ENCODE results near the gene ANXA1. TPM values are rescaled to one million over a fixed set of nuclear protein-coding genes. Genes with fewer than 3 reads are reported as not detected.

The ANXA1 gene
- total and polyA plus RNA-seq, 2 experiments from 2014 or later, result 4.9 to 5.8 TPM

DNA sequence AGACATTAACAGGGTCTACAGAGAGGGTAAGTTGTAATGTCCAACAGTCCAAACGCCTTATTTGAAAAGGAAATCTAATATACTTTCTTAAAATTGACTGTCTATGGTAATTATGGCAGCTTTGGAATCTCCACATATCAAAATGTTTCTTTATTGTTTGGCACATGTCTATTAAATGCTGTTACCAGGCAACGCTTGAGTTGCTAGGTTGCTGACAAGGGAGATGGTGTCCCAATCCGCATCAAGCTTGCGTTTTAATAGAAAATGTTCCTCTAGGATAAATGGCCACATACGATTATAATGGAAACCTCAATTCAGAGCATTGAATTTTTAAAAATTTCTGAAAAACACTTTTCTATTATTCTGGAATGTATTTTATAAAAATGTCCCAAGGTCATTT, 9.2 kb downstream of the ANXA1 start (continued):
- TF ChIP-seq, protein P1, sequence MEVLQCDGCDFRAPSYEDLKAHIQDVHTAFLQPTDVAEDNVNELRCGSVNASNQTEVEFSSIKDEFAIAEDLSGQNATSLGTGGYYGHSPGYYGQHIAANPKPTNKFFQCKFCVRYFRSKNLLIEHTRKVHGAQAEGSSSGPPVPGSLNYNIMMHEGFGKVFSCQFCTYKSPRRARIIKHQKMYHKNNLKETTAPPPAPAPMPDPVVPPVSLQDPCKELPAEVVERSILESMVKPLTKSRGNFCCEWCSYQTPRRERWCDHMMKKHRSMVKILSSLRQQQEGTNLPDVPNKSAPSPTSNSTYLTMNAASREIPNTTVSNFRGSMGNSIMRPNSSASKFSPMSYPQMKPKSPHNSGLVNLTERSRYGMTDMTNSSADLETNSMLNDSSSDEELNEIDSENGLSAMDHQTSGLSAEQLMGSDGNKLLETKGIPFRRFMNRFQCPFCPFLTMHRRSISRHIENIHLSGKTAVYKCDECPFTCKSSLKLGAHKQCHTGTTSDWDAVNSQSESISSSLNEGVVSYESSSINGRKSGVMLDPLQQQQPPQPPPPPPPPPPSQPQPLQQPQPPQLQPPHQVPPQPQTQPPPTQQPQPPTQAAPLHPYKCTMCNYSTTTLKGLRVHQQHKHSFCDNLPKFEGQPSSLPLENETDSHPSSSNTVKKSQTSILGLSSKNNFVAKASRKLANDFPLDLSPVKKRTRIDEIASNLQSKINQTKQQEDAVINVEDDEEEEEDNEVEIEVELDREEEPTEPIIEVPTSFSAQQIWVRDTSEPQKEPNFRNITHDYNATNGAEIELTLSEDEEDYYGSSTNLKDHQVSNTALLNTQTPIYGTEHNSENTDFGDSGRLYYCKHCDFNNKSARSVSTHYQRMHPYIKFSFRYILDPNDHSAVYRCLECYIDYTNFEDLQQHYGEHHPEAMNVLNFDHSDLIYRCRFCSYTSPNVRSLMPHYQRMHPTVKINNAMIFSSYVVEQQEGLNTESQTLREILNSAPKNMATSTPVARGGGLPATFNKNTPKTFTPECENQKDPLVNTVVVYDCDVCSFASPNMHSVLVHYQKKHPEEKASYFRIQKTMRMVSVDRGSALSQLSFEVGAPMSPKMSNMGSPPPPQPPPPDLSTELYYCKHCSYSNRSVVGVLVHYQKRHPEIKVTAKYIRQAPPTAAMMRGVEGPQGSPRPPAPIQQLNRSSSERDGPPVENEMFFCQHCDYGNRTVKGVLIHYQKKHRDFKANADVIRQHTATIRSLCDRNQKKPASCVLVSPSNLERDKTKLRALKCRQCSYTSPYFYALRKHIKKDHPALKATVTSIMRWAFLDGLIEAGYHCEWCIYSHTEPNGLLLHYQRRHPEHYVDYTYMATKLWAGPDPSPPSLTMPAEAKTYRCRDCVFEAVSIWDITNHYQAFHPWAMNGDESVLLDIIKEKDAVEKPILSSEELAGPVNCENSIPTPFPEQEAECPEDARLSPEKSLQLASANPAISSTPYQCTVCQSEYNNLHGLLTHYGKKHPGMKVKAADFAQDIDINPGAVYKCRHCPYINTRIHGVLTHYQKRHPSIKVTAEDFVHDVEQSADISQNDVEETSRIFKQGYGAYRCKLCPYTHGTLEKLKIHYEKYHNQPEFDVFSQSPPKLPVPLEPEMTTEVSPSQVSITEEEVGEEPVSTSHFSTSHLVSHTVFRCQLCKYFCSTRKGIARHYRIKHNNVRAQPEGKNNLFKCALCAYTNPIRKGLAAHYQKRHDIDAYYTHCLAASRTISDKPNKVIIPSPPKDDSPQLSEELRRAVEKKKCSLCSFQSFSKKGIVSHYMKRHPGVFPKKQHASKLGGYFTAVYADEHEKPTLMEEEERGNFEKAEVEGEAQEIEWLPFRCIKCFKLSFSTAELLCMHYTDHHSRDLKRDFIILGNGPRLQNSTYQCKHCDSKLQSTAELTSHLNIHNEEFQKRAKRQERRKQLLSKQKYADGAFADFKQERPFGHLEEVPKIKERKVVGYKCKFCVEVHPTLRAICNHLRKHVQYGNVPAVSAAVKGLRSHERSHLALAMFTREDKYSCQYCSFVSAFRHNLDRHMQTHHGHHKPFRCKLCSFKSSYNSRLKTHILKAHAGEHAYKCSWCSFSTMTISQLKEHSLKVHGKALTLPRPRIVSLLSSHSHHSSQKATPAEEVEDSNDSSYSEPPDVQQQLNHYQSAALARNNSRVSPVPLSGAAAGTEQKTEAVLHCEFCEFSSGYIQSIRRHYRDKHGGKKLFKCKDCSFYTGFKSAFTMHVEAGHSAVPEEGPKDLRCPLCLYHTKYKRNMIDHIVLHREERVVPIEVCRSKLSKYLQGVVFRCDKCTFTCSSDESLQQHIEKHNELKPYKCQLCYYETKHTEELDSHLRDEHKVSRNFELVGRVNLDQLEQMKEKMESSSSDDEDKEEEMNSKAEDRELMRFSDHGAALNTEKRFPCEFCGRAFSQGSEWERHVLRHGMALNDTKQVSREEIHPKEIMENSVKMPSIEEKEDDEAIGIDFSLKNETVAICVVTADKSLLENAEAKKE (CRISPR knock-in tag; IDR thresholded peaks at IDR 0.05), result no peak
- TF ChIP-seq, protein P2, sequence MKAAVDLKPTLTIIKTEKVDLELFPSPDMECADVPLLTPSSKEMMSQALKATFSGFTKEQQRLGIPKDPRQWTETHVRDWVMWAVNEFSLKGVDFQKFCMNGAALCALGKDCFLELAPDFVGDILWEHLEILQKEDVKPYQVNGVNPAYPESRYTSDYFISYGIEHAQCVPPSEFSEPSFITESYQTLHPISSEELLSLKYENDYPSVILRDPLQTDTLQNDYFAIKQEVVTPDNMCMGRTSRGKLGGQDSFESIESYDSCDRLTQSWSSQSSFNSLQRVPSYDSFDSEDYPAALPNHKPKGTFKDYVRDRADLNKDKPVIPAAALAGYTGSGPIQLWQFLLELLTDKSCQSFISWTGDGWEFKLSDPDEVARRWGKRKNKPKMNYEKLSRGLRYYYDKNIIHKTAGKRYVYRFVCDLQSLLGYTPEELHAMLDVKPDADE (IDR thresholded peaks at IDR 0.05), result no peak
- TF ChIP-seq JUNB (IDR thresholded peaks at IDR 0.05; ENCODE audit: unreplicated experiment), result no peak
- TF ChIP-seq CREB1 (CRISPR knock-in tag; IDR thresholded peaks at IDR 0.05; ENCODE audit: low read depth), result no peak

DNA sequence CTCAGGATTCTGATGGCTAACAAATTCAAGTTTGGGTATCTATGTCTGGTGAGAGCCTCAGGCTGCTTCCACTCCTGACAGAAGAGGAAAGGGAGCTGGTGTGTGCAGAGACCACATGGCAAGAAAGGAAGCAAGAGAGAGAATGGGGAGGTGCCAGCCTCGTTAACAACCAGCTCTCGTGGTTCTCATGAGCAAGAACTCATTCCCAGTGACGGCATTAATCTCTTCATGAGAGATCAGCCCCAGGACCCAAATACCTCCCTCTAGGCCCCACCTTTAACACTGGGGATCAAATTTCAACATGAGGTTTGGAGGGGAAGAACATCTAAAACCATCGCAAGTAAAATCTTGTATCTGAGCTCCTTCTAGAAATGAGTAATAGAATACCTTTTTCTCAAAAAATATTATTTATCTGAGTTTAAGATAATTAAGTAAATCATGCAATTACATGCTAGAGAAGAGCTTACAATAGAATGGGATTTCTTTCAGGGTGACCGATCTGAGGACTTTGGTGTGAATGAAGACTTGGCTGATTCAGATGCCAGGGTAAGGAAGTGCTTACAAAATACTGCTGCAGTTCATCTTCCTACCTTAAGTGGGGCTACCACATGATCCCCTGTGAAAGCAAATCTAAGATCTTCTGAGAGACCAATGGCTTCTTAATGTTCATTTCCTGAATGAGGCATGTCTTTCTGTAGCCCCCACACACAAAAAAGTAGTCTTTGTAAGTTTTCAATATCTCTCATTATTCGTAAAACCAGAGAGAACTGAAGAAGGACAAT, 11.5 kb downstream of the ANXA1 start:
- Histone ChIP-seq H3K9me2 (ENCODE audit: insufficient read depth) (no peaks in the 10 kb centered on the region), H3K36me3 (ENCODE audit: insufficient read depth) (no peaks in the 10 kb centered on the region), H3K4me2 (0 out of 2 replicates have a peak overlapping the region, but pooled peaks have one; percentile 24), H4K20me1 (replicated peaks; ENCODE audit: insufficient read depth) (no peaks in the 10 kb centered on the region), H3F3A (replicated peaks; ENCODE audit: low read depth) (no peaks in the 10 kb centered on the region), H3K79me2 (replicated peaks; ENCODE audit: insufficient read depth) (no peaks in the 10 kb centered on the region), H3K4me1 (ENCODE audit: insufficient read depth) (peaks cover 13% of the 10 kb centered on the region), H3K27ac (ENCODE audit: low read depth) (no peak overlapping the region), H2AFZ (no peak overlapping the region), H3K27me3 (ENCODE audit: insufficient read depth) (no peaks in the 10 kb centered on the region), H3K4me3 (no peak overlapping the region)
- H3K9me3 Mint-ChIP-seq, result no peaks in the 10 kb centered on the region
- no peak overlapping the region for H3K4me3 Mint-ChIP-seq
- H3K27ac Mint-ChIP-seq, result peak overlapping the region; percentile 51; the same call in 1 of the 2 replicates
- TF ChIP-seq CREB1 (CRISPR knock-in tag; IDR thresholded peaks at IDR 0.05; ENCODE audit: low read depth), result no peak
- TF ChIP-seq EZH2 (IDR thresholded peaks at IDR 0.05; ENCODE audit: low read depth, unreplicated experiment), result no peak
- TF ChIP-seq, protein P3, sequence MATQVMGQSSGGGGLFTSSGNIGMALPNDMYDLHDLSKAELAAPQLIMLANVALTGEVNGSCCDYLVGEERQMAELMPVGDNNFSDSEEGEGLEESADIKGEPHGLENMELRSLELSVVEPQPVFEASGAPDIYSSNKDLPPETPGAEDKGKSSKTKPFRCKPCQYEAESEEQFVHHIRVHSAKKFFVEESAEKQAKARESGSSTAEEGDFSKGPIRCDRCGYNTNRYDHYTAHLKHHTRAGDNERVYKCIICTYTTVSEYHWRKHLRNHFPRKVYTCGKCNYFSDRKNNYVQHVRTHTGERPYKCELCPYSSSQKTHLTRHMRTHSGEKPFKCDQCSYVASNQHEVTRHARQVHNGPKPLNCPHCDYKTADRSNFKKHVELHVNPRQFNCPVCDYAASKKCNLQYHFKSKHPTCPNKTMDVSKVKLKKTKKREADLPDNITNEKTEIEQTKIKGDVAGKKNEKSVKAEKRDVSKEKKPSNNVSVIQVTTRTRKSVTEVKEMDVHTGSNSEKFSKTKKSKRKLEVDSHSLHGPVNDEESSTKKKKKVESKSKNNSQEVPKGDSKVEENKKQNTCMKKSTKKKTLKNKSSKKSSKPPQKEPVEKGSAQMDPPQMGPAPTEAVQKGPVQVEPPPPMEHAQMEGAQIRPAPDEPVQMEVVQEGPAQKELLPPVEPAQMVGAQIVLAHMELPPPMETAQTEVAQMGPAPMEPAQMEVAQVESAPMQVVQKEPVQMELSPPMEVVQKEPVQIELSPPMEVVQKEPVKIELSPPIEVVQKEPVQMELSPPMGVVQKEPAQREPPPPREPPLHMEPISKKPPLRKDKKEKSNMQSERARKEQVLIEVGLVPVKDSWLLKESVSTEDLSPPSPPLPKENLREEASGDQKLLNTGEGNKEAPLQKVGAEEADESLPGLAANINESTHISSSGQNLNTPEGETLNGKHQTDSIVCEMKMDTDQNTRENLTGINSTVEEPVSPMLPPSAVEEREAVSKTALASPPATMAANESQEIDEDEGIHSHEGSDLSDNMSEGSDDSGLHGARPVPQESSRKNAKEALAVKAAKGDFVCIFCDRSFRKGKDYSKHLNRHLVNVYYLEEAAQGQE (IDR thresholded peaks at IDR 0.05; ENCODE audit: unreplicated experiment), result no peak
- no peak for TF ChIP-seq POLR2AphosphoS5 (IDR thresholded peaks at IDR 0.05; ENCODE audit: low read depth)
- peaks cover 30% of the 10 kb centered on the region for H3K4me1 Mint-ChIP-seq
- DNase-seq (ENCODE audit: low spot score), result peak; percentile 49
- no peaks in the 10 kb centered on the region for H3K36me3 Mint-ChIP-seq (ENCODE audit: low read depth)
- H3K27me3 Mint-ChIP-seq (ENCODE audit: insufficient read depth, low read depth, poor library complexity), result peaks cover 2% of the 10 kb centered on the region
- ATAC-seq, result peak; percentile 77
